ENCODE results near the gene SNRPD3. TPM values are rescaled to one million over a fixed set of nuclear protein-coding genes. Genes with fewer than 3 reads are reported as not detected.
"Not testable (repeated sequence)": the region's sequence is repeated elsewhere in the genome, so short reads cannot be mapped to it uniquely, and the experiment has no call there.

SNRPD3 gene
- total RNA-seq, 1 donor from 2014 or later, result 66.8 TPM

DNA sequence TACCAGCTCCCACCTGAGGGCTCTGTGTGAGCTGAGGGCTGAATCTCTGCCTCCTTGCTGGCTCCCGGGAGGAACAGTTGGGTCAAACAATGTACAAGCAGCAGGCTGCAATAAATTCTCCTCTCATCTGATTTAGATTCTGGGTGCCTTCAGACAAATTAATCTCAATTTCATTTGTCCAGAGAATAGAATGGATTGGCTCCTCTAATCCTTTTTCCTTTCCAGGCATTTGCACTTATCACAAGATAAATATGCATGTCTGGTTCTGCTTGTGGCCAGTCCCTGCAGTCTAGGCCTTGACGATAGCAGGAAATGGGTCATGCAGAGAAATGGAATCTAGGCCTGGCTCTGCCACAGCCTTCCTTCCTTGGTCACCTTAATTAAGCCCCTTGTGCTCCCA lies 31.9 kb upstream of the SNRPD3 start:
- Histone ChIP-seq H3K4me3 (no peak overlapping the region), H3K4me1 (peaks cover 25% of the 10 kb centered on the region), H3K27ac (no peak overlapping the region), H3K36me3 (no peaks in the 10 kb centered on the region), H3K9me3 (no peaks in the 10 kb centered on the region), H3K27me3 (ENCODE audit: low read depth) (no peaks in the 10 kb centered on the region)
- TF ChIP-seq, protein P1, sequence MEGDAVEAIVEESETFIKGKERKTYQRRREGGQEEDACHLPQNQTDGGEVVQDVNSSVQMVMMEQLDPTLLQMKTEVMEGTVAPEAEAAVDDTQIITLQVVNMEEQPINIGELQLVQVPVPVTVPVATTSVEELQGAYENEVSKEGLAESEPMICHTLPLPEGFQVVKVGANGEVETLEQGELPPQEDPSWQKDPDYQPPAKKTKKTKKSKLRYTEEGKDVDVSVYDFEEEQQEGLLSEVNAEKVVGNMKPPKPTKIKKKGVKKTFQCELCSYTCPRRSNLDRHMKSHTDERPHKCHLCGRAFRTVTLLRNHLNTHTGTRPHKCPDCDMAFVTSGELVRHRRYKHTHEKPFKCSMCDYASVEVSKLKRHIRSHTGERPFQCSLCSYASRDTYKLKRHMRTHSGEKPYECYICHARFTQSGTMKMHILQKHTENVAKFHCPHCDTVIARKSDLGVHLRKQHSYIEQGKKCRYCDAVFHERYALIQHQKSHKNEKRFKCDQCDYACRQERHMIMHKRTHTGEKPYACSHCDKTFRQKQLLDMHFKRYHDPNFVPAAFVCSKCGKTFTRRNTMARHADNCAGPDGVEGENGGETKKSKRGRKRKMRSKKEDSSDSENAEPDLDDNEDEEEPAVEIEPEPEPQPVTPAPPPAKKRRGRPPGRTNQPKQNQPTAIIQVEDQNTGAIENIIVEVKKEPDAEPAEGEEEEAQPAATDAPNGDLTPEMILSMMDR (IDR thresholded peaks at IDR 0.05), result no peak
- ATAC-seq, result no peak
- intact Hi-C loops (cut with DNase I), result no loop called here
- DNase-seq, result no peak

DNA sequence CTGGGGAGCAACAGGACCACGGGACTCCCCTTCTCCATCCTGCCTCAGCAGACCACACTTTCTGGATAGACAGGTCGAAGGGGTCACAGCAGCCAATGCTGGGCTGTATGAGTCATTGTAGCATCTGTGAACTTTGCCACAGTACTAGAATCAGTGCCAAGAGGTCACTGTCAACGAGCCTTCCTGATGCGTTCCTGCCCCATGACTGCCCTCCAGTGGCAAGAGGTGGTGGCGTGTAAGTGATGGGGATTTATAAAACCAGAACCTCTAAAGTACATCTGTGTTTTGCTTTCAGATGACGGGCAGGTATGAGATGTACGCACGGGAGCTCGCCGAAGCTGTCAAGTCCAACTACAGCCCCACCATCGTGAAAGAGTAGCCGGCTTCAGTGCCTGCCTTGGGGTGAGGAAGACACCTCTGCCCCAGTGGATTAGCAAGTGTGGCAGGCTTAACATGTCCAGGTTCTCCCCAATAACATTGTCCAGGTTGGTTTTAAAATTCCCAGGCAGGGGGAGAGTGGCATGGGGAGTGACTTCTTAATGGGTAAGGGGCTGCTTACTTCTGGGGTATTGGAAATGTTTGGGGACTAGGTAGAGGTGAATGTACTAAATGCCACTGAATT lies 30.3 kb upstream of the SNRPD3 start:
- H3K4me1 ChIP-seq, result peaks cover 25% of the 10 kb centered on the region
- H3K9me3 ChIP-seq, result no peaks in the 10 kb centered on the region
- ATAC-seq (peak; percentile 75 to 85), DNase-seq (peak; percentile 82)
- TF ChIP-seq, protein P1 (IDR thresholded peaks at IDR 0.05), result peak; percentile 86
- no peak overlapping the region for H3K4me3 ChIP-seq
- H3K36me3 ChIP-seq, result no peaks in the 10 kb centered on the region
- intact Hi-C loops (cut with DNase I), result no loop called here
- no peaks in the 10 kb centered on the region for H3K27me3 ChIP-seq (ENCODE audit: low read depth)
- no peak overlapping the region for H3K27ac ChIP-seq

DNA sequence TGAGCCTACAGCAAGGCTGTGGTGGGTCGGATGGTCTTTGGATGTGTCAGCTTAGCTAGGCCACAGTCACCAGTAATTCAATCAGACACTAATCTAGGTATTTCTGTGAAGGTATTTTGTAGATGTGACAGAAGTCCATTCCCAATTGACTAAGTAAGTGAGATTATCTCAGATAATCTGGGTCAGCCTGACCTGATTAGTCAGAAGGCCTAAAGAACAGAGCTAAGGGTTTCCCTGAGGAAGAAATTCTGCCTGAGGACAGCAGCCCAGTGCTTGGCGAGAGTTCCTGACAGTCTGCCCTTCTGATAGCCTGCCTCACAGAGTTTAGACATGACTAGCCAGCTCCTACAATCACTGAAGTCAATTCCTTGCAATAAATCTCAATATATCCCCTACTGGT lies 29.6 kb upstream of the SNRPD3 start:
- H3K4me3 ChIP-seq, result no peak overlapping the region
- no peaks in the 10 kb centered on the region for H3K36me3 ChIP-seq
- no peaks in the 10 kb centered on the region for H3K27me3 ChIP-seq (ENCODE audit: low read depth)
- DNase-seq, result no peak
- no peaks in the 10 kb centered on the region for H3K9me3 ChIP-seq
- ATAC-seq, result no peak
- H3K27ac ChIP-seq, result no peak overlapping the region
- intact Hi-C loops (cut with DNase I), result no loop called here
- H3K4me1 ChIP-seq, result peaks cover 25% of the 10 kb centered on the region
- TF ChIP-seq, protein P1 (IDR thresholded peaks at IDR 0.05), result no peak

DNA sequence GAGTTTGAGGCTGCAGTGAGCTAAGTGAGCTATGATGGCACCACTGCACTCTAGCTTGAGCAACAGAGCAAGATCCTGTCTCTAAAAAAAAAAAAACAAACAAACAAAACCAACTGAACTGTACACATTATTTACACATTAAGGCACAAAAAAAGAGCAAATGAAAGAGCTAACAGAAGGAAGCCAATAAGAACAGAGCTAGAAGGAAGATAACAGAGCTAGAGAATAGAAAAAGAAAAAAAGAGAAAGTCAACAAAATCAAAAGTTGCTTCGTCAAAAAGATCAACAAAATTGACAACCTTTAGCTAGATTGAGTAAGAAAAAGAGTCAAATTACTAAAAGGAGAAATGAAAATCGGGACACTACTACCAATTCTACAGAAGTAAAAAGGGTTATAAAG lies 25.9 kb upstream of the SNRPD3 start:
- Histone ChIP-seq H3K4me1 (peaks cover 21% of the 10 kb centered on the region), H3K4me3 (no peak overlapping the region), H3K27me3 (ENCODE audit: low read depth) (no peaks in the 10 kb centered on the region), H3K36me3 (no peaks in the 10 kb centered on the region), H3K27ac (no peak overlapping the region), H3K9me3 (no peaks in the 10 kb centered on the region)
- DNase-seq (no peak), ATAC-seq (no peak)
- intact Hi-C loops (cut with DNase I), result no loop called here
- TF ChIP-seq, protein P1 (IDR thresholded peaks at IDR 0.05), result no peak

DNA sequence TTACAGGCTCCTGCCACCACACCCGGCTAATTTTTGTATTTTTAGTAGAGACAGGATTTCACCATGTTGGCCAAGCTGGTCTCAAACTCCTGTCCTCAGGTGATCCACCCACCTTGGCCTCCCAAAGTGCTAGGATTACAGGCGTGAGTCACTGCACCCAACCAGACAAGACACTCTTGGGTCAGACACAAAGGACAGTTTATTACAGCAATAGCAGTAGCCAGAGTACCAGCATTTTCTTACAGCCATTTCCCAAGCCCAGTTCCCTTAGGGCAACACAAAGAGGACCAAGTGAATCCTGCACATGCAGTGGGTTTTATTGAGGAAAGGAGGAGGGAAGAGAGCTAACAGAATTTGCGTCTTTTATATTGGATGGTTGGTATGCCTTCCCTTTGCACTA lies 24.8 kb upstream of the SNRPD3 start:
- DNase-seq; H3K4me3 ChIP-seq; H3K27me3 ChIP-seq (ENCODE audit: low read depth); ATAC-seq; H3K9me3 ChIP-seq; H3K36me3 ChIP-seq; intact Hi-C loops (cut with DNase I): not testable (repeated sequence)
- Histone ChIP-seq H3K4me1 (peaks cover 10% of the 10 kb centered on the region), H3K27ac (peak overlapping the region; percentile 6)

DNA sequence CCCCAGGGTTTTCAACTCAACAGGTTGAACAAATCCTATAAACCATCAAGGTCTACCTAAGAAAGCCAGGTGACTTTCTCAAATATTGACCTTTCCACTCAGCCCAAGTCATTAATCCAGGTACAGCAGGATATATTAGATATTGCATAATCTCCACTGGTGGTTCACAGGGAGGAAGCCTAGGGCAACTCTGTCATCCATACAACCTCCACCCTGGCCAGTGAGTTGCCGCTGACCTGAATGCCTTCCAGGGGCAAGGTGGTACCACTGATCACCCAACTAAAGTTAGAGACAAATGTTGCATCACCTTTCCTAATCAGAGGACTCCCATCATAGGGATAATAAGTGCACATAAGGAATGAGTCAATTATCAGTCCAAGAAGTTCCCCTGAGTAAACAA lies 23.7 kb upstream of the SNRPD3 start:
- Histone ChIP-seq H3K4me3 (no peak overlapping the region), H3K27me3 (ENCODE audit: low read depth) (no peaks in the 10 kb centered on the region), H3K27ac (peak overlapping the region; percentile 36), H3K9me3 (no peaks in the 10 kb centered on the region), H3K36me3 (no peaks in the 10 kb centered on the region), H3K4me1 (peaks cover 9% of the 10 kb centered on the region)
- ATAC-seq (peak; percentile 85 to 92), DNase-seq (no peak)
- intact Hi-C loops (cut with DNase I), result no loop called here
- TF ChIP-seq, protein P1 (IDR thresholded peaks at IDR 0.05), result no peak

Measured in lower lobe of right lung (tissue), 2 donors.